ENCODE measurements around the gene COPA.

Gene COPA

DNA sequence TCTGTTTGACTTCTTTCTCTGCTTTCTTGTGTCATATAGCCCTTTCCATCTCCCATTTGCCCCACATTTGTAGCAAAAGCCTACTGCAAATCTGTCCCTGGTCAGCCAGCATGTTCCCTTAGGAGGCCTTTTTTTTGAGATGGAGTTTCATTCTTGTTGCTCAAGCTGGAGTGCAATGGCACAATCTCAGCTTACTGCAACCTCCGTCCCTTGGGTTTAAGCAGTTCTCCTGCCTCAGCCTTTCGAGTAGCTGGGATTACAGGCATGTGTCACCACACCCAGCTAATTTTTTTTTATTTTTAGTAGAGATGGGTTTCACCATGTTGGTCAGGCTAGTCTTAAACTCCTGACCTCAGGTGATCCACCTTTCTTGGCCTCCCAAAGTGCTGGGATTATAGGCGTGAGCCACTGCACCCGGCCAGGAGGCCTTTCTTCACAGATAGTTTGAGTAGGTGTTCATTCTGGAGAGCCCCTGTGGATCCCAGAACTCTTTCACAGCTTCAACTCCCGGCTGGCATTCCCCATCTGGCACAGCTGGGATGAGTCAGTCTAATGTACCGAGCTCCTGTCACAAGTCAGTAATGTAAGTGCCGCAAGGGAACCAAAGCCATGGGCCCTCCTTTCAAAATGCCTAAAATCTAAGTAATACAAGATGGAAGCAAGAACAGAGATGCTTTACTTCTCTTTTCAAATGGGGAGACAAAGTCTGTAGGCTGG, 14.4 kb upstream of the COPA start:
- FAIRE-seq, result no peak
- no peak for TF ChIP-seq POLR2A (IDR thresholded peaks at IDR 0.05; ENCODE audit: low read depth, low read length)
- DNase-seq (ENCODE audit: insufficient read length, low spot score), result no peak

DNA sequence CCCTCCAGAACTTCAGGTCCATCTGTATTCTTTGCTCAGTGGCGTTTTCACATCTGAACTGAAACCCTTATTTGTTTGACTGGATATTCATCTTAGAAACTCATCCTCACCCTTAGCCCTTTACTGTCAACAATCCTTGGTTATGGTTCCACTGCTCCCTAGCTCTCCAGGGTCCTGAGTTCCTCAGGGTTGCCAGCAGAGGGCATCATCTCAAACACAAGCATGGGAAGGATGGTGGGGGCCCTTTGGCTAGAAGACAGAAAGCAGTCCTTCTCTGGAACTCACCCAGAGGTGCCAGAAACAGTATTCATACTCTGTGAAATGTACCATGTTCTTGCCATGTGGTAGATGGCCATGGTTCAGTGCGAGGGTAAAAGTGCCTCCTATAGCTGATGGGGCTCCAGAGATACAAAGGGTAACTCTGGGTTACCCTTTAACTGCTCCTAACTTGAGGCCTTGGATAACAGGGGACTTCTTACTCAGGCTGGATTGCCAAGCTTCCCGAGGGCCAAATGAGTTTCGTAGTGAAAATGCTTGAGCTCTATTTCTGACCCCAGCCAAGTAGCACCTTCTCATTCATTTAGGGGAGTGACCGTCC, 11.4 kb upstream of the COPA start:
- no peak for FAIRE-seq
- DNase-seq (ENCODE audit: insufficient read length, low spot score), result no peak
- TF ChIP-seq POLR2A (IDR thresholded peaks at IDR 0.05; ENCODE audit: low read depth, low read length), result no peak

DNA sequence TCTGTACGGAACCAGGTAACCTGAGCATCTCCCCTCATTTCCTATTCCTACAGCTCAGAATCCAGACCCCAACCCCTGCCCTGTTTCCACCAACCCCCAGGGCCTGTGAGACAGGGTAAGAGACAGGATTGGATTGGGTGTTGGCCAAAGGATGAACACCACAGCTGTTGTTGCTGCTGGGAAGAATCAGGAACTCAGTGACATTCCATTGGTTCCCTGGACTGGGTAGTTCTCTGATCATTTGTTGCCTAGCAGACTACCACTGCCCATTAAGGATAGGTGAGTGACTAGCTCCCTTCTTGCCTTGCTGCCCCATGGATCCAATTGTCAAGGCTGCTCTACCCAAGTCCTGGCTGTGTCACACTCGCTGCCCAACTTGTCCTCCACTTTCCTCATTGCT, 10.2 kb upstream of the COPA start:
- DNase-seq (ENCODE audit: insufficient read length, low spot score) (no peak), FAIRE-seq (no peak)
- no peak for TF ChIP-seq POLR2A (IDR thresholded peaks at IDR 0.05; ENCODE audit: low read depth, low read length)

DNA sequence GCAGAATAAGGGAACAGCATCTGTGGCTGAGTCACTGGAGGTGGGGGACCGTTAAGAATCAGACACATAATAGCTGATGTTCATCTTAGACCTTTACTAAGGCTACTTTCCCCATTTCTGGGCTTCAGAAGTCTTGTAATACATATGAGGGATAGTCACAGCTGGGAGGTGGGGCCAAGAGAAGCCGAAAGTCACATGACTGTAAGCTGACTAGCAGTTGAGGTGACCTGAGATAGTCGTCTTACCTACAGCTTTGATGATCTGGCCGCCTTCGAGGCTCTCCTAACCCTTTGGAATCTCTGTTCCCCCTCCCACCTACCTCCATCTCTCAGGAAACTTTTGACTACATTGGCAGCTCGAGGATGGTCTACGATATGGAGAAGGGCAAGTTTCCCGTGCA, 9.5 kb upstream of the COPA start:
- no peak for TF ChIP-seq POLR2A (IDR thresholded peaks at IDR 0.05; ENCODE audit: low read depth, low read length)
- FAIRE-seq (no peak), DNase-seq (ENCODE audit: insufficient read length, low spot score) (no peak)

DNA sequence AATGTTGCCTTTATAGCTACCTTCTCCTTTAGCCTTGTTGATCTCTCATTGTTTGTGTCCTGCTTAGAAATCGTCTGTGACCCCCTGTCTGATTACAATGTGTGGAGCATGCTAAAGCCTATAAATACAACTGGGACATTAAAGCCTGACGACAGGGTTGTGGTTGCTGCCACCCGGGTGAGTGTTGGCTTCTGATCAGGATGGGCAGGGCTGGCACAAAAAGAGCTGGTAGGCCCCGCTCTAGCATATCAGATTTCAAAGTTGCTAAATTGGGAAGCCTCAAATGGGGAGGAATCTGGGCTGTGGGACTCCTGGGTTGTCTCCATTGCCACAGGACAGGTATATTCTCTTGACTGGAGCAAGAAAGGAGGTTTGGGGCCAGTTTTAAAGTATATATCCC, 8.6 kb upstream of the COPA start:
- FAIRE-seq (no peak), DNase-seq (ENCODE audit: insufficient read length, low spot score) (no peak)

DNA sequence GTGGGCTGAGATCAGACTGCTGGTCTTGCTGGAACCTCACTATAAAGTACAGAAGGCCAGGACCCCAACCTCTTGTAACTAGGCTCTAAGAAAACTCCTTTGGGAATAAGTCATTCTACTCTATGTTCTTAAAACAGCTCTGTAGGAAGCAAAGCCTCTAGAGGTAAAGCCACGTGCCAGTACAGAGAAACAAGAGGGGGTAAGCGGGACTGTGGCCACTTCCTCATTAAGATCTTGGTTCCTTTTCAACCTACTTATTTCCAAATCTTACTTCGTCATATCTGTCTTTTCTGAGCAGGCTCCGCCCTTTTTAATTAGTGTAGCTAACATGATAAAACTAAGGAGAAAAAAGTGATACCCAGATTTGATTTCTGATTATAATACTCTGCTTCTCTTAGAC, 3.9 kb upstream of the COPA start:
- no peak for TF ChIP-seq POLR2A (IDR thresholded peaks at IDR 0.05; ENCODE audit: low read depth, low read length)
- FAIRE-seq, result no peak
- DNase-seq (ENCODE audit: insufficient read length, low spot score), result no peak

More for the DNA sequence above, 8.6 kb upstream of the COPA start:
- no peak for TF ChIP-seq POLR2A (IDR thresholded peaks at IDR 0.05; ENCODE audit: low read depth, low read length)

DNA sequence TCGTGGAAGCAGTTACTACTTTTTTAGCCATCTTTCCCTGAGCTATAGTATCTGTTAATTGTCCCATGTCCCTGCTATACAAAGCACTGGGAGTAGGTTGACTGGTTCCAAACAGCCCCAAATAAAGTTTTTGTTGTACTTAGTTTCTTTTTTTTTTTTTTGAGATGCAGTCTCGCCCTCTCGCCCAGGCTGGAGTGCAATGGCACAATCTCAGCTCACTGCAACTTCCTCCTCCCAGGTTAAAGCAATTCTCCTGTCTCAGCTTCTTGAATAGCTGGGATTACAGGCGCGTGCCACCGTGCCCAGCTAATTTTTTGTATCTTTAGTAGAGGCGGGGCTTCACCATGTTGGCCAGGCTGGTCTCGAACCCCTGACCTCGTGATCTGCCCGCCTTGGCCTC, 3.4 kb upstream of the COPA start:
- DNase-seq (ENCODE audit: insufficient read length, low spot score) (no peak), FAIRE-seq (no peak)
- no peak for TF ChIP-seq POLR2A (IDR thresholded peaks at IDR 0.05; ENCODE audit: low read depth, low read length)

DNA sequence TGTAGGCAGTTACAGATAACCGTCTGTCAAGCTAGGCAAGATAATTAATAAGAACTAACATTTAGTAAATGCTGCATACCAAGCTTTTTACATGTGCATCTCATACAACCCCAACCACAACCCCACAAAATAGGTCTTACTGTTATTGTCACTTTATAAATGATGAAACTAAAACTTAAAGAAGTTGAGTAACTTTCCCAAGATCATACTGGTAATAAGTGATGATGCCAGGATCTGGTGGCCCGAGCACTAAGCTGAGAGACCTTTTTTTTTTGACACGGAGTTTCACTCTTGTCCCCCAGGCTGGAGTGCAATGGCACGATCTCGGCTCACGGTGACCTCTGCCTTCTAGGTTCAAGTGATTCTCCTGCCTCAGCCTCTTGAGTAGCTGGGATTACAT, 1.9 kb upstream of the COPA start:
- no peak for FAIRE-seq
- no peak for DNase-seq (ENCODE audit: insufficient read length, low spot score)
- no peak for TF ChIP-seq POLR2A (IDR thresholded peaks at IDR 0.05; ENCODE audit: low read depth, low read length)

DNA sequence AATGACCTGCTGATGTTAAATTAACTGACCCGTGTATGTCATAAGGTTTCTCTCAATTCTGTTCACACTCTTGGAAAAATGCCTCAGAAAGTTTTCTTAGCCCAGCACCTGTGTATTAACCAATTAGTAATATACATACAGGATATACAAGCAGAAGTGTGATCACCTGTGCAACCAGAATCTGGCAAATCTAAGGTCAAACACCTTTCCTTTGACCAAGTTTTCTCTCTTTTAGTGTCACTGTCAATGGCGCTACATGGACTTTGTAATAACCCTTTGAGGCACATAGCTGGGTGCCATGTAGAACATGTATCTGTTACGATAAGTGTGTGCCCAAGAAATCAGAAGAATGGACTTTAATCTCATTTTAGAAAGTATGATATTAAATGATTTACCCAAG, 1.2 kb upstream of the COPA start:
- FAIRE-seq (no peak), DNase-seq (ENCODE audit: insufficient read length, low spot score) (no peak)

DNA sequence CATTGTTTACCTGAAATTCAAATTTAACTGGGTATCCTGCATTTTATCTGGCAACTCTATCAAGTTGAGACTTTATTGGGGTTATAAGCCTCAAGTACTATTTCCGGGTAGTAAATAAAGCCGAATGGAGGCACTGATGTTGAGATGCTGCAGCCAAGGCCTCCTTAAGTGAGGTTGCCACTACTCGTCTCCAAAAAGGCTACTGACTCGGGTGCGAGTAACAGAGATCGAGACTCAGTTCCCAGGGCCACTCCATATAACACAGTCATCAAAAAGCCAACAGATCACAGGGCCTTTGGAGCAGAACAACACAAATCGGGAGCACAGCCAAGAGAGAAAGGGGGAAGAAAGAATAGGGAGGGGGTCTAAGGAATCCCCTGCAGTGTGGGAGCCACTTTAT, 524 bp downstream of the COPA start:
- FAIRE-seq (no peak), DNase-seq (ENCODE audit: insufficient read length, low spot score) (no peak)
- no peak for TF ChIP-seq POLR2A (IDR thresholded peaks at IDR 0.05; ENCODE audit: low read depth, low read length)

More for the DNA sequence above, 1.2 kb upstream of the COPA start:
- no peak for TF ChIP-seq POLR2A (IDR thresholded peaks at IDR 0.05; ENCODE audit: low read depth, low read length)

DNA sequence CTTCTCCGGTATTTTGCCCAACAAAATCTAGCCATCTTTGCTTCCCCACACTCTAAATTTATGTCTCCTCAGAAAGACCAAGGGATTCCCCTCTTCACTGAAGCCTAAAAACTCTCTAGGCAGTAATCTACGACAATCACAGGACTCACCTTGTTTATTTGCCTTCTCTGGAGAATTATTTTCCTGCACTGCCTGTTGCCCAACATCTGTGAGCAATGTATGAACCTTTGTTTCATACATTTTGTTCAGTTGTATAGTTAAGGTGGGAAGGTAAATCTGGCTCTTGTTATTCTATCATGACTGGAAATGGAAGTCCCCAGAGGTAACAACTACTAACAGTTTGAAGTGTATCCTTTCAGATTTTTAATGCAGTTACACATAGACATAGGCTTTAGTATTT, 2.2 kb downstream of the COPA start:
- TF ChIP-seq POLR2A (IDR thresholded peaks at IDR 0.05; ENCODE audit: low read depth, low read length), result no peak
- DNase-seq (ENCODE audit: insufficient read length, low spot score), result no peak
- no peak for FAIRE-seq

DNA sequence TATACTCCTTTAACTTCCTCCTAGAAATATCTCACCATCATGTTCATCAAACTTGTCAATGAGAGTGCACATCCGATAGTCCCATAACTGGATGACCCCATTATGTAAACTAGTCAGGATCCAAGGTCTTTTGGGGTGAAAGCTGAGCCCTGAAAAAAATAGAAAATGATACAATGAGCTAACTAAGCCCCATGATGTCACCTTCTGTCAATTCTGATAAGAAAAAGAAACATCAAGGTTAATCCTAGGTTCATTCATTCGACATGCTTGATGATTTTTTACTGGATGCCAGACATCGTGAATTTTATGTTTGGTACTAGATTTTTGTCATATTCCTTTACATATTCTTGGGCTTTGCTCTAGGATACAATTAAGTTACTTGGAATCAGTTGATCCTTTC, 2.9 kb downstream of the COPA start:
- DNase-seq (ENCODE audit: insufficient read length, low spot score) (no peak), FAIRE-seq (no peak)

DNA sequence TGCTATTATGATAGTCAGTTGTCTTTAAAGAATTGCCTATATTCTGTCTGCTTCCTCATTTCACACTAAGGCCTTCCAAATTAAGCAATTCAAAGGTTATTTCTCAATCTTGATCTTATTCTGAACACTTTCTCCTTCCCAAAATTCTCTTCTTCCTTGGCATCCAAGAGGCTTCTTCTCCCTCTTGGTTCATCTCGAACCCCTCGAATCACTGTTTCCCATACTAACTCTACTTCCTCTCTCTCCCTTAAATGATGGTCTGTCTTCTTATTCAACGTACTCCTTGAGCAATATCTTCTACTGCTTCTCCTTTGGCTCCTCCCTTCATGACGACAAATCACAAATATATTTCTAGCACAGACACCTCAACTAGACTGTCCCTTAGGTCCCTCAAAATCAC, 4.5 kb downstream of the COPA start:
- no peak for DNase-seq (ENCODE audit: insufficient read length, low spot score)
- no peak for FAIRE-seq
- TF ChIP-seq POLR2A (IDR thresholded peaks at IDR 0.05; ENCODE audit: low read depth, low read length), result no peak

More for the DNA sequence above, 2.9 kb downstream of the COPA start:
- no peak for TF ChIP-seq POLR2A (IDR thresholded peaks at IDR 0.05; ENCODE audit: low read depth, low read length)

DNA sequence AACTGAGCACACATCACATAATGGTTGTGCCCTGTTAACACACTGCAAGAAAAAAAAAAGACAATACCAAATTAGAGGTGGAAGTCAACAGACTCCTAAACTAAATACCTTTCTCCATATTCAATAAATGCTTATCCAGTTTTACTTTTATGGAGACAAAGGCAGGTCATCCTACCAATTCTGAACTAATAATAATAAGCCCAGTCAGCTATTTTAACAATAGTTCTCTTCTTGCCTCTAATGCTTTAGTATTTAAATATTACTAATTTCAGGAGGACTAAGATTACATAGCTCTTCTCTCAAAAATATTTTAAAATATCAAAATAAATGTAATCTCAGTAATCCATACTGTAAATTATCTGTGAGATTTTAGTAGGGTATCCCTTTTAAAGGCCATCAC, 10.5 kb downstream of the COPA start:
- FAIRE-seq (no peak), DNase-seq (ENCODE audit: insufficient read length, low spot score) (no peak)
- no peak for TF ChIP-seq POLR2A (IDR thresholded peaks at IDR 0.05; ENCODE audit: low read depth, low read length)

DNA sequence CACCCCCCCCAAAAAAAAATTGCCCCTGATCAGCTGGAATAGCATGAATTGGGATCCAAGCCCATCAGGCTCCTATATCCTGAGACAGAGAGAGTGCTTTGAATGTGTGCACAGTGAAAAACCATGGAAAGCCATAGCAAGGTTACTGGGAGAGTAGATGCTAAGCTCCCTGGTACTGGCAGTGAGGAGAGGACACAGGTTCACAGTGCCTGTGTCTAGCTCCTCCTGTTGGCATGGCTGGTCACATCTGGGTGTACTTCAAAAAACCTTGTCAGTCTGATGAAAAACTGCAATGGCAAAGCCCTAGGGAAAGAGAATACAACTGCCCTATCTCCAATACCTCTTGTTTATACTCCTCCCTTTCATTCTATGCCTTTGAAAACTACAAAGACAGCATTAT, 12.9 kb downstream of the COPA start:
- TF ChIP-seq POLR2A (IDR thresholded peaks at IDR 0.05; ENCODE audit: low read depth, low read length), result no peak
- DNase-seq (ENCODE audit: insufficient read length, low spot score), result no peak
- FAIRE-seq, result no peak
